HG02884 (cell line): ENCODE measurements around the gene HOXB7.

ENCODE experiments used
- ATAC-seq: cut with Tn5 transposase; IDR thresholded peaks from one replicate; pipeline ENCODE4 v1.9.1; 2021; ENCODE audit warnings: mild to moderate bottlenecking, moderate library complexity; ENCODE audit not compliant: unreplicated experiment

Gene HOXB7

GRCh38 chr17:48624544-48625494 lies 14.0 kb upstream of the HOXB7 start:
- ATAC-seq = no peak

- ATAC-seq = no peak
These were observed 13.3 kb upstream of the HOXB7 start for GRCh38 chr17:48624118-48624517.

DNA sequence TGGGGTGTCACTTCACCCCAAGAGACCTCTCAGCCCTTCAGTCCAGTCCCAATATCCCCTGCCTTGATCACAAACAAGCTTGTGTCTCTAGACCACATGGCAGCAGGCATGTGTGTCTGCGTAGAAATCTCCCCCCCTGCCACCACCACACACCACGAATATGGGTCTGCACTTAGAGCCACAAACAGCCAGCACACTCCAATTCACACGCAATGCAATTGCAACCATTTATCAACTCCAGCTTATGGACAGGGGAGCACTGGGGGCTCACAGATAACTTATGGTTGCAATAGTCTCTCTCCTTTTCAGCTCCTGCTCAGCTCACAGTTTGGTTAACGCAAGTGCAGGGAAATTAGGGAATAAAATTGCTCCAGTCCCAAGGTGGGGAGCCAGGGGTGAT lies 12.8 kb upstream of the HOXB7 start:
- no peak for ATAC-seq

GRCh38 chr17:48622857-48623256 lies 12.0 kb upstream of the HOXB7 start:
- ATAC-seq = no peak

GRCh38 chr17:48621410-48622392 lies 10.9 kb upstream of the HOXB7 start:
- ATAC-seq = no peak

DNA sequence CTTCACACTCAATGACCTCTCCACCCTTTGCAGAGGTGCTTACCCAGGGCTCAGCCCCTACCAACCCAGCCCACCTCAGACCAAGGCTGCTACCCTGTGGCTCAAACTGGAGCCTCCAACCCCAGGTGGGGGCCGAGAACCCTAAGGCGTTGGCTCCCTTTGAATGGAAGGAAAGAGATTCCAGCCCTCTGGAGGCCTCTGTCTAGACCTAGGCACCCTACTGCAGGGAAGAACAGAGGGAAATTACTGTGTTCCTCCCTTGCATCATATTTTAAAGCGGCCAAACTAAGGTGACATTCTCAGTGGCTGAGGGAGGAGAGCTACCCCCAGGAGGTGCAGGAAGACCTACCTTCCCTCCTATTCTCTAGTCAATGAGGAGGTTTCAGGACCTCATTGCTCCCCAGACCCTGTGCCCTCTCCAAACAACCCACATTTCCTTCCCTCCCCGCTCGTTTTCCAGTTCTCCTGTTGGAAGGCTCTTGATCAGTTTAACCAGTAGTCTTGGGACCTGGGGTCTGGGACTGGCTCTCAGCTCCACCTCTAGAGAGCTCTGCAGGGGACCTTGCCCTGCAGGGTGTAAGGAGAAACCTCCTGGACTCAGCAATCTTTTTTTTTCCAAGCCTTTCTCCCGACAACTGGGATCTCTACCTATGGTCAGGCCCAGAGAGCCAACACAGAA lies 9.8 kb upstream of the HOXB7 start:
- ATAC-seq = no peak

GRCh38 chr17:48619826-48620449 lies 9.1 kb upstream of the HOXB7 start:
- no peak for ATAC-seq

GRCh38 chr17:48618256-48618896 lies 7.6 kb upstream of the HOXB7 start:
- ATAC-seq = no peak

DNA sequence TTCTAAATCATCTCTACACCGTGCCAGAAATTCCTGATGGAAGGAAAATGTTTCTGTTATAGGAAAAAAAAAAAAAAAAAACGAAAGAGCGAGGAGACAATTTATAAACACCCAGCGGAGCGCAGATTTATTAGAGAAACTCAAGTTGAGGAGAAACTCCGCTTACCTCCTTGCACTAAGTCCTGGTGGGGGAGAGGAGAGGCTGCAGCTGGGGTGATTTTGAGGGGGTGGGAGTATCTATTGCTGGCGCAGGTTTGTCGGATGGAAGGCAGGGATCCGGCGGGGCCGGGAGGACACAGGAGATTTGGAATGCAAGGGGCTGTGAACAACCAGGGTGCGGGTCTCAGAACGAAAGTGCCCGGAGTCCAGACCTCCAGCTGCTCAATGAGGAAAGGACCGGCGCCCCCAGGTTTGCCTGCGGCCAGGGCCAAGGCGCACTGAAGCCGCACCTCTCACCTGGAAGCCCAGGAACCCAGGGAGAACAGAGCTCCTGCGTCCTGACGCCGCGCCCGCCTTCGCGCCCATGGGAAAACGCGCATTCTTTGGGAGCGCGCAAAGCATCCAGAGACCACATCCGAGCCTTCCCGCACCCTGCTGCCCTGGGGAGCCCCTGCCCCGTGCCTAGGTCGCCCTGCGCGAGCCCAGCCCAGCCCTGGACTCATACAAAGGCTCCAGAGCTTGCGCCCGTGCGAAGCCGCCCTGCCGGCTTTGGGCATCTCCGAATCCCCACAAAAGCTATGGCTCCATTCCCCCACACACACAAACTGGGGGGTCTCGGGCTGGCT lies 6.8 kb upstream of the HOXB7 start:
- ATAC-seq = no peak

DNA sequence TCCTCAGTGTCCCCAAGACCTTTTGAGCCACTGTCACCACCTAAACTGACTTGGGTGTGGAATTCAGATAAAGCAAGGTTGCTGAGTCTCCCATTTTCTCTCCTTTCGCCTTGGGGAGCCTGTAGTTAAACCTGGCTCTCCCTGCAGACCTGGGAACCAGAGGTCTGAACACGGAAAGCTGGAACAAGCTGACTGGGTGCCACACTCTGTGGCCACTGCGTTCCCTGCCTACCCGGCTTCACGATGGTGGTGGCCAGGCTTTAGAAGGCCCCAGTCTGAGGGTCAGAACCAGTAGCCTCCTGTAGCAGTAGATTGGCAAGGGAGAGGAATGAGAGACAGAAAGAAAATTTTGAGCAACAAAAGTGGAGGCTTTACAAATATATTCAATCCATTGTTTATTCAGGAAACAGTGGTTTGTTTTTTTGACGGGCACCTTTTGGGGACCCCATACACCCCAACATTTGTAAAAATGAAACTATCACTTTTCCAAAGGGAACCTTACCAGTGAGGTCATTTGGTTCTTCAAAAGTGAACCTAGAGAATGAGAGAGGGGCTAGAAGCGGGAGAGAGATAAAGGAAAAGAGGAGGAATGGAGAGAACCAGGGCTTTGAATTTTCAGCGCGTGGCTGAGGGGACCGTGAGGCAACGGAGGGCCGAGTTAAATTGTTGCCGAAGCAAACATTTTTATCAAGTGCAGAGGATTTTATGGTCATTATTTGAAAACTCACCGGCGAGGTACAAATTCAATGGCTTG lies 6.1 kb upstream of the HOXB7 start:
- ATAC-seq = no peak

DNA sequence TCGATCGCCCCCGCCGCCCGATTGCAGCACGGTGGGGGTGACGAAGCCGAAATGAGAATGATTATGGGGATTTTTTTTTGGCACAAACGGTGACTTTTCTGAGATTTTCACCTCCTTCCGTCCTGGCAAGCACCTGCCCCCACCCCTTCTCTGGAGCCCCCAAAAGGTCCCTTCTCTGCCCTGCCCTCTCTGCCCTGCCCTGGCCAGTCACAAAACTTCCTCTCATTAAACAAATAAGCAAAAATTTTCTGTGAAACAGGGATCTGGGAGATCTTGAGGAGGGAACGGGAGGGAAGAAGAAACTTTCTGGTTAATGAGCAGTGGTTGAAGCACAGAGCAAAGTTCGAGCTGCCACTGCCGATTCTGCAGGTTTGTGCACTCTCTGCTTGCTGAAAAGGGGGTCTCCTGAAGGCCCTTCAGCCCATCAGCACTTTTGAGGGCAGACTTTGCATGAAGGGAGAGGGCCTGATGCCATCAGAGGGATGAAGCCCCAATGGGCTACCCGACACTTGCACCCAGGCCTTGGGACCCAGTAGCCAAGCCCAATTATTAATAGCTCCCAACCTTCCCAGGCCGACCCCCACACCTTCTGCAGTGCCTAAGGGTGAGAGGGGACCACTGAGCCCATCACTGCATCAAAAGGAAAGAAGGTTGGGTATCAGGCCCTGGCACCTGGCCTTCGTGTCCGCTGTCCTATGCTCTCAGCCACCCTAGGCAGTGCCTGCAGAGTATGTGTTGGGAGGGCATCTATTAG lies 5.3 kb upstream of the HOXB7 start:
- no peak for ATAC-seq

- ATAC-seq = no peak
These were observed 4.5 kb upstream of the HOXB7 start, which contains the start of gene HOXB8 for GRCh38 chr17:48615047-48615962. HOXB8 (minus strand) TSS chr17:48615292; CDS start chr17:48614704, 588 bp downstream.

DNA sequence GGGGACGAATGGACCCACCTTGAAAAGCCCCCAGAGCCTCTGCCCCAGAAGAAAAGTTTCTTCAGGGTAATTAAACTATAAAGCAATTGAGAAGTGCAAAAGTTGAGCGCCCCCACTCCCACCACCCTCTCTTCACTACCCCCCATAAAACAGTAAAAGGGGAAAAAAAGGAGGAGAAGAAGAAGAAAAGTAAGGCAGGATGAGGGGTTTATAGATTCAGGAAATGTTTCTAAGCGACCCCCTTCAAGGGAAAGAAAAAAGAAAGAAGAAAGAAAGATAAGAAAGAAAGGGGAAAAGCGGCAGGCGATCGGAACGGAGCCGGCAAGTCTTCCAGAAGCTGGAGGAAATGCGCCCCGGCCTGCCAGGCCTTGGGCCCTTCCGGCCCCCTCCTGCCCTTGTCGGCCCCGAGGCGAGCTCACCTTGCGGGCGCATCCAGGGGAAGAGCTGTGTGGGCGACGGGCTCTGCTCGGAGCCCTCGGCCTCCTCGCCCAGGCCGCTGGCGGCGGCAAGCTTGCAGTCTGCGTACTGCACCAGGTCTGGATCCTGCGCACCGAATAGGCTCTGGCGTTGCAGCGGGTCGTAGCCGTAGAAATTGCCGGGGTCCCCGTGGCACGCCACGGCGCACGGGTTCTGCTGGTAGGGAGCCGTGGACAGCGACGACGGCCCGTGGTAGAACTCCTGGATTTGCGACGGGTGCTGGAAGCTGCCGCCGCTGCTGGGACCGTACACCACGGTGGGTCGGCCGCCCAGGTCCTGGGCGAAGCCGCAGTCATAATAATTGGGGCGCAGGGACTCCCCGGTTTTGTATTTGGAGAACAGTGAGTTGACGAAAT lies 3.3 kb upstream of the HOXB7 start:
- ATAC-seq = no peak

GRCh38 chr17:48612854-48613691 lies 2.3 kb upstream of the HOXB7 start:
- no peak for ATAC-seq

DNA sequence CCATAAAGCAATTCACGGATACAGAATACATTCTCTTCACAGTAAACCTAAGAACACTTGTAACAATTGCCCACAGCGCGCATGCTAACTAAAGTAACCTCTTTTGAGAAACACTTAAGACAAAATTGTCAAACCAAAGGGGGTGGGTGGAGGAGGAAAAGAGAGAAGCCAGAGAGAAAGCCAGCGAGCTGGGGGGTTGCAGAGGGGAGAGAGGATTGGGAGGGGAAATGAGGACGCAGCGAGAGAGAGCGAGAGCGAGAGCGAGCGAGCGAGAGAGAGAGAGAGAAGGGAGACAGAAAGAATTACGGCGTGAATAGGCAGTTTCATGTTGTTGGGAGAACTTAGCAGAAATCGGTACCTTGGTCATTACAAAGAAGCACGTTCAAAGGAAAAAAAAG lies 1.6 kb upstream of the HOXB7 start:
- ATAC-seq = no peak
